Stomach (tissue), 9 donors: Measurements from ENCODE around the gene MYO1E. TPM values are rescaled to one million over a fixed set of nuclear protein-coding genes. Genes with fewer than 3 reads are reported as not detected.

Experiments
- DNase-seq, 2 donors: peaks; one replicate each; pipeline versions ENCODE4 v3.0.0 to v3.0.0-alpha.2; 2013 to 2019
- H3K27ac ChIP-seq, 5 donors: fragments of 200-600 bp in 4 of 5; sonication (generic) in 4 of 5; one replicate each; pipeline ENCODE4 v1.5.1; 2013 to 2019; ENCODE audit warnings: mild to moderate bottlenecking in 1 of 5, moderate library complexity in 1 of 5
- H3K27me3 ChIP-seq, 3 donors: fragments of 200-600 bp; sonication (generic); one replicate each; pipeline ENCODE4 v1.5.1; 2017 to 2019; ENCODE audit warnings: mixed run types in 1 of 3
- H3K36me3 ChIP-seq, 4 donors: fragments of 200-600 bp; sonication (generic); 1 replicate in 3 of 4; 2 replicates in 1 of 4; pipeline ENCODE4 v1.5.1; 2016 to 2019
- H3K4me1 ChIP-seq, 4 donors: fragments of 200-600 bp; sonication (generic); one replicate each; pipeline ENCODE4 v1.5.1; 2016 to 2019
- H3K4me3 ChIP-seq, 4 donors: fragments of 200-600 bp; sonication (generic) in 3 of 4; one replicate each; pipeline ENCODE4 v1.5.1; 2016 to 2019; ENCODE audit warnings: mild to moderate bottlenecking in 1 of 4
- H3K9me3 ChIP-seq, 4 donors: fragments of 200-600 bp; sonication (generic); one replicate each; pipeline ENCODE4 v1.5.1; 2016 to 2019
- CTCF ChIP-seq, 7 experiments: fragments of 450-650 bp in 4 of 7; fragments of 200-600 bp in 3 of 7; sonication (generic) in 3 of 7; IDR thresholded peaks; one replicate each; pipeline ENCODE4 v1.5.1; 2016 to 2019; ENCODE audit warnings: antibody characterized with exemption in 7 of 7, control low read depth in 2 of 7, mild to moderate bottlenecking in 1 of 7
- EP300 ChIP-seq: sonication (generic); formaldehyde crosslinking; IDR thresholded peaks from one replicate; pipeline ENCODE4 v1.6.1; 2017; ENCODE audit warnings: antibody characterized with exemption
- POLR2A ChIP-seq, 4 donors: fragments of 450-650 bp; IDR thresholded peaks; one replicate each; pipeline ENCODE4 v1.6.1; 2016; ENCODE audit warnings: antibody characterized with exemption in 4 of 4, control low read depth in 2 of 4, mild to moderate bottlenecking in 1 of 4, moderate library complexity in 1 of 4
- POLR2AphosphoS5 ChIP-seq, 3 donors: sonication (generic); formaldehyde crosslinking; IDR thresholded peaks; one replicate each; pipeline ENCODE4 v1.6.1; 2016; ENCODE audit warnings: antibody characterized with exemption in 3 of 3
- WGBS, 5 donors: extraction: QIAGEN DNeasy Blood & Tissue Kit in 3 of 5; methylation state at CpG; one replicate each; pipeline versions ENCODE4 v1.1.5 to v1.1.7; 2013 to 2018; 5-methylcytosine and 5-hydroxymethylcytosine counted together
- intact Hi-C: fragments of 100-400 bp; cut with DNase I; formaldehyde crosslinking; loops from one replicate; pipeline ENCODE4 v1.15.1; 2023; ENCODE audit warnings: low total_unique reads
- polyA plus RNA-seq, 3 donors: library from polyadenylated mRNA; stranded (reverse); fragments of 200-250 nt; gene quantifications; one replicate each; pipeline ENCODE4 v1.2.3, GENCODE V29; 2013
- total RNA-seq, 5 donors: library from RNA; depleted of rRNA; stranded (reverse); fragments of >200 nt; gene quantifications; one replicate each; pipeline versions ENCODE4 v1.1.0 to v1.2.3, GENCODE V29; 2014 to 2016
- donor health status: healthy with polysubstance abuse.
- donor health status: Bipolar disorder and iron deficiency.
- donor health status: healthy.

The MYO1E gene
- total and polyA plus RNA-seq, 8 donors: 15.1 to 380 (median 46.3) TPM

GRCh38 chr15:59416816-59417215 is 44.1 kb upstream of the MYO1E start:
- Histone ChIP-seq H3K4me3 (no peak overlapping the region), H3K27ac (no peak overlapping the region), H3K27me3 (no peaks in the 10 kb centered on the region), H3K4me1 (peaks cover 0 to 14% (median 7%) of the 10 kb centered on the region in 4 donors), H3K9me3 (no peaks in the 10 kb centered on the region), H3K36me3 (no peaks in the 10 kb centered on the region)
- WGBS, 5 donors: 70 to 89% (median 75%) methylated on average over 4 of the region's 4 CpGs
- TF ChIP-seq POLR2AphosphoS5 (IDR thresholded peaks at IDR 0.05): no peak
- TF ChIP-seq EP300: no peak
- no peak for TF ChIP-seq CTCF (IDR thresholded peaks at IDR 0.05)
- no peak for TF ChIP-seq POLR2A (IDR thresholded peaks at IDR 0.05)
- intact Hi-C loops: no loop called here
- DNase-seq: no peak

GRCh38 chr15:59413577-59413976 is 40.9 kb upstream of the MYO1E start:
- H3K4me3 ChIP-seq: no peak overlapping the region
- 57 to 66% (median 64%) methylated on average over 2 of the region's 2 CpGs for WGBS, 5 donors
- intact Hi-C loops: no loop called here
- peaks cover 0 to 34% (median 17%) of the 10 kb centered on the region in 4 donors for H3K4me1 ChIP-seq
- no peaks in the 10 kb centered on the region for H3K36me3 ChIP-seq
- H3K27ac ChIP-seq: no peak overlapping the region
- H3K27me3 ChIP-seq: no peaks in the 10 kb centered on the region
- H3K9me3 ChIP-seq: no peaks in the 10 kb centered on the region
- DNase-seq: no peak
- no peak for TF ChIP-seq POLR2A (IDR thresholded peaks at IDR 0.05)
- no peak for TF ChIP-seq EP300
- no peak for TF ChIP-seq POLR2AphosphoS5 (IDR thresholded peaks at IDR 0.05)
- TF ChIP-seq CTCF (IDR thresholded peaks at IDR 0.05): no peak

GRCh38 chr15:59410391-59410896 is 37.8 kb upstream of the MYO1E start:
- no peaks in the 10 kb centered on the region for H3K9me3 ChIP-seq
- 8 to 19% (median 10%) methylated on average over 2 of the region's 2 CpGs for WGBS, 5 donors
- DNase-seq: peak; percentile 51 to 54
- H3K27me3 ChIP-seq: no peaks in the 10 kb centered on the region
- TF ChIP-seq POLR2A (IDR thresholded peaks at IDR 0.05) (no peak), POLR2AphosphoS5 (IDR thresholded peaks at IDR 0.05) (peak in 2 of 3 donors; percentile 16 to 39), CTCF (IDR thresholded peaks at IDR 0.05) (no peak), EP300 (no peak)
- no peaks in the 10 kb centered on the region for H3K36me3 ChIP-seq
- H3K4me3 ChIP-seq: no peak overlapping the region
- peaks cover 0 to 34% (median 17%) of the 10 kb centered on the region in 4 donors for H3K4me1 ChIP-seq
- intact Hi-C loops: no loop called here
- peak overlapping the region in 4 of 5 donors; percentile 16 to 67 (median 43) for H3K27ac ChIP-seq

GRCh38 chr15:59407946-59408345 is 35.3 kb upstream of the MYO1E start:
- H3K27ac ChIP-seq: no peak overlapping the region
- H3K4me3 ChIP-seq: no peak overlapping the region
- TF ChIP-seq EP300 (no peak), POLR2AphosphoS5 (IDR thresholded peaks at IDR 0.05) (no peak), POLR2A (IDR thresholded peaks at IDR 0.05) (no peak), CTCF (IDR thresholded peaks at IDR 0.05) (no peak)
- no peaks in the 10 kb centered on the region for H3K36me3 ChIP-seq
- H3K9me3 ChIP-seq: no peaks in the 10 kb centered on the region
- no peaks in the 10 kb centered on the region for H3K27me3 ChIP-seq
- DNase-seq: no peak
- WGBS, 5 donors: 59 to 81% (median 72%) methylated on average over 5 of the region's 5 CpGs
- intact Hi-C loops: no loop called here
- peaks cover 0 to 32% (median 15%) of the 10 kb centered on the region in 4 donors for H3K4me1 ChIP-seq
